CD4-positive, alpha-beta T cell (primary cell): Measurements from ENCODE around the gene SLC25A13. TPM values are rescaled to one million over a fixed set of nuclear protein-coding genes. Genes with fewer than 3 reads are reported as not detected.

ENCODE experiments used
- ATAC-seq: fragments of 200-7000 bp; cut with Tn5 transposase; one replicate; pipeline ENCODE4 v1.10.0; 2022; ENCODE audit warnings: mild to moderate bottlenecking; ENCODE audit not compliant: poor library complexity
- CTCF ChIA-PET: fragments of 350-600 bp; sonication (Branson Sonifier 250); formaldehyde crosslinking; loops from one replicate; lab custom pipeline; 2021; ENCODE audit warnings: antibody characterized with exemption, inconsistent platforms; lab: Charles Lee
- POLR2A ChIA-PET: fragments of 350-600 bp; sonication (Branson Sonifier 250); formaldehyde crosslinking; loops from one replicate; lab custom pipeline; 2021; ENCODE audit warnings: antibody characterized with exemption, inconsistent platforms; lab: Charles Lee
- DNase-seq, 14 experiments: peaks; one replicate each; pipeline ENCODE4 v3.0.0-alpha.2; 2013 to 2020; ENCODE audit warnings: mixed read lengths in 2 of 14
- H3K27ac ChIP-seq, 2 donors: one replicate each; pipeline versions ENCODE4 v1.5.1 to v1.7.0; 2013; ENCODE audit warnings: low read length in 2 of 2, low read depth in 1 of 2, mild to moderate bottlenecking in 1 of 2
- H3K27me3 ChIP-seq, 2 experiments: 1 replicate in 1 of 2; 2 replicates in 1 of 2; pipeline versions ENCODE4 v1.6.1 to v1.7.0; 2013; ENCODE audit warnings: low read length in 2 of 2, control low read depth in 1 of 2, mild to moderate bottlenecking in 1 of 2, moderate library complexity in 1 of 2; ENCODE audit not compliant: insufficient read depth in 2 of 2, control insufficient read depth in 1 of 2
- H3K36me3 ChIP-seq: one replicate; pipeline ENCODE4 v1.6.1; 2013; ENCODE audit warnings: low read length, control low read depth; ENCODE audit not compliant: insufficient read depth
- H3K4me1 ChIP-seq: one replicate; pipeline ENCODE4 v1.6.1; 2013; ENCODE audit warnings: low read length, control low read depth; ENCODE audit not compliant: insufficient read depth
- H3K4me3 ChIP-seq: one replicate; pipeline ENCODE4 v1.5.1; 2013; ENCODE audit warnings: mild to moderate bottlenecking, low read length, moderate library complexity
- H3K9me3 ChIP-seq, 2 experiments: 1 replicate in 1 of 2; 2 replicates in 1 of 2; pipeline versions ENCODE4 v1.6.1 to v1.7.0; 2013; ENCODE audit warnings: low read length in 2 of 2, mild to moderate bottlenecking in 2 of 2, control low read depth in 1 of 2, moderate library complexity in 1 of 2; ENCODE audit not compliant: control insufficient read depth in 1 of 2, insufficient read depth in 1 of 2
- H3K27ac Mint-ChIP-seq: one replicate; pipeline ENCODE4 v1.8.0; 2020; ENCODE audit warnings: mixed read lengths
- H3K27me3 Mint-ChIP-seq: one replicate; pipeline ENCODE4 v1.8.0; 2021; ENCODE audit warnings: mixed read lengths
- H3K36me3 Mint-ChIP-seq: one replicate; pipeline ENCODE4 v1.8.0; 2021; ENCODE audit warnings: low read depth, mixed read lengths
- H3K4me1 Mint-ChIP-seq: one replicate; pipeline ENCODE4 v1.8.0; 2021; ENCODE audit warnings: low read depth, mixed read lengths
- H3K4me3 Mint-ChIP-seq: one replicate; pipeline ENCODE4 v1.8.0; 2020; ENCODE audit warnings: mild to moderate bottlenecking, mixed read lengths
- H3K9me3 Mint-ChIP-seq: one replicate; pipeline ENCODE4 v1.8.0; 2020; ENCODE audit warnings: mixed read lengths
- intact Hi-C, 2 experiments: fragments of 100-400 bp; cut with DNase I in 1 of 2; cut with micrococcal nuclease in 1 of 2; formaldehyde crosslinking; loops; one replicate each; pipeline versions ENCODE4 v1.15.1 to v1.9.0; 2023 to 2025; cut with DNase I, micrococcal nuclease
- total RNA-seq, 174 experiments: library from RNA in 2 of 174; stranded (reverse) in 2 of 174; gene quantifications; one replicate each; pipeline ENCODE4 v1.2.3 and lab custom pipeline; 2021 to 2026
- TF ChIP-seq, protein P1 (sequence below): fragments of 200-600 bp; IDR thresholded peaks from one replicate; pipeline ENCODE4 v1.8.0; 2022; ENCODE audit warnings: antibody characterized with exemption, mild to moderate bottlenecking

Gene SLC25A13
- total RNA-seq, 2 experiments from 2014 or later, result 12.7 to 13.5 TPM

GRCh38 chr7:96178581-96178980 lies 143.3 kb downstream of the SLC25A13 start:
- H3K9me3 Mint-ChIP-seq, result no peaks in the 10 kb centered on the region
- no peak for DNase-seq
- H3K4me3 Mint-ChIP-seq, result no peak overlapping the region
- CTCF ChIA-PET, result no interaction called here
- intact Hi-C loops, result no loop called here
- no peak overlapping the region for H3K27ac Mint-ChIP-seq
- H3K36me3 Mint-ChIP-seq, result peaks cover 49% of the 10 kb centered on the region
- ATAC-seq, result no peak
- TF ChIP-seq, protein P1, sequence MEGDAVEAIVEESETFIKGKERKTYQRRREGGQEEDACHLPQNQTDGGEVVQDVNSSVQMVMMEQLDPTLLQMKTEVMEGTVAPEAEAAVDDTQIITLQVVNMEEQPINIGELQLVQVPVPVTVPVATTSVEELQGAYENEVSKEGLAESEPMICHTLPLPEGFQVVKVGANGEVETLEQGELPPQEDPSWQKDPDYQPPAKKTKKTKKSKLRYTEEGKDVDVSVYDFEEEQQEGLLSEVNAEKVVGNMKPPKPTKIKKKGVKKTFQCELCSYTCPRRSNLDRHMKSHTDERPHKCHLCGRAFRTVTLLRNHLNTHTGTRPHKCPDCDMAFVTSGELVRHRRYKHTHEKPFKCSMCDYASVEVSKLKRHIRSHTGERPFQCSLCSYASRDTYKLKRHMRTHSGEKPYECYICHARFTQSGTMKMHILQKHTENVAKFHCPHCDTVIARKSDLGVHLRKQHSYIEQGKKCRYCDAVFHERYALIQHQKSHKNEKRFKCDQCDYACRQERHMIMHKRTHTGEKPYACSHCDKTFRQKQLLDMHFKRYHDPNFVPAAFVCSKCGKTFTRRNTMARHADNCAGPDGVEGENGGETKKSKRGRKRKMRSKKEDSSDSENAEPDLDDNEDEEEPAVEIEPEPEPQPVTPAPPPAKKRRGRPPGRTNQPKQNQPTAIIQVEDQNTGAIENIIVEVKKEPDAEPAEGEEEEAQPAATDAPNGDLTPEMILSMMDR, result no peak
- no peaks in the 10 kb centered on the region for H3K27me3 Mint-ChIP-seq
- no peaks in the 10 kb centered on the region for H3K4me1 Mint-ChIP-seq
- Histone ChIP-seq H3K4me1 (no peaks in the 10 kb centered on the region), H3K9me3 (no peaks in the 10 kb centered on the region), H3K27ac (no peak overlapping the region), H3K27me3 (no peaks in the 10 kb centered on the region), H3K36me3 (peaks cover 6% of the 10 kb centered on the region), H3K4me3 (no peak overlapping the region)
- POLR2A ChIA-PET, result no interaction called here

GRCh38 chr7:96177353-96177752 lies 144.5 kb downstream of the SLC25A13 start:
- Histone ChIP-seq H3K27ac (no peak overlapping the region), H3K9me3 (no peaks in the 10 kb centered on the region), H3K4me1 (no peaks in the 10 kb centered on the region), H3K27me3 (no peaks in the 10 kb centered on the region), H3K36me3 (no peaks in the 10 kb centered on the region), H3K4me3 (no peak overlapping the region)
- intact Hi-C loops, result no loop called here
- TF ChIP-seq, protein P1, result no peak
- no peak for DNase-seq
- POLR2A ChIA-PET, result no interaction called here
- no peaks in the 10 kb centered on the region for H3K9me3 Mint-ChIP-seq
- peaks cover 45% of the 10 kb centered on the region for H3K36me3 Mint-ChIP-seq
- no peaks in the 10 kb centered on the region for H3K4me1 Mint-ChIP-seq
- no peak overlapping the region for H3K27ac Mint-ChIP-seq
- ATAC-seq, result no peak
- H3K4me3 Mint-ChIP-seq, result no peak overlapping the region
- no peaks in the 10 kb centered on the region for H3K27me3 Mint-ChIP-seq
- CTCF ChIA-PET, result no interaction called here

- TF ChIP-seq, protein P1, result no peak
- no peak overlapping the region for H3K27ac ChIP-seq
- Mint-ChIP-seq H3K9me3 (no peaks in the 10 kb centered on the region), H3K27ac (no peak overlapping the region), H3K36me3 (peaks cover 58% of the 10 kb centered on the region), H3K4me1 (no peaks in the 10 kb centered on the region), H3K4me3 (no peak overlapping the region), H3K27me3 (no peaks in the 10 kb centered on the region)
- no peaks in the 10 kb centered on the region for H3K4me1 ChIP-seq
- DNase-seq (no peak), ATAC-seq (no peak)
- H3K4me3 ChIP-seq, result no peak overlapping the region
- H3K27me3 ChIP-seq, result no peaks in the 10 kb centered on the region
- peaks cover under 1% of the 10 kb centered on the region for H3K36me3 ChIP-seq
- intact Hi-C loops, result no loop called here
- CTCF ChIA-PET, result no interaction called here
- POLR2A ChIA-PET, result no interaction called here
- H3K9me3 ChIP-seq, result no peaks in the 10 kb centered on the region
Observed at GRCh38 chr7:96174812-96175211, 147.1 kb downstream of the SLC25A13 start.
